OCI-M2 (cell line): ENCODE results near the gene DAB2IP.

ENCODE experiments used
- DNase-seq: peaks from one replicate; lab custom pipeline; 2025; ENCODE audit not compliant: unreplicated experiment; lab: John Stamatoyannopoulos, UW

DAB2IP gene

GRCh38 chr9:121662359-121662758 is 10.9 kb downstream of the DAB2IP start:
- DNase-seq: no peak

- no peak for DNase-seq
Observed at GRCh38 chr9:121662891-121663580, 11.6 kb downstream of the DAB2IP start.

DNA sequence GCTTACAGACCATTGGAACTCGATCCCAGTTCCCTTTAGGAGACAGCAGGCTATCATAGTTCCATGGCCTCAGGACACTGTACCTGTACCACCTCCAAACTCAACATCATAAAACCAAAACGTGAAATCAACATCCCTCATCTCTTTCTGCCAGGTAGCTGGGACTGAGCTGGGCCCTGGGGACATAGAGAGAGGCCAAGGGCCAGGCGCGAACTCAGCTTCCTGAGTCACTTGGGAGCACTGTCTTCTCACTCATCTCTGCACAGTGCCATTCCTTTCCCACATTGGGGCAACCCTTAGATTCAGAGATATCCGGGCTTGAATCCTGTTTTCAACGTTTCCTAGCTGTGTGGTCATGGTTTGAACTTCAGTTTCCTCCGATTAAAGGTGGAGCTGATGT is 12.2 kb downstream of the DAB2IP start:
- DNase-seq: no peak

- no peak for DNase-seq
Observed at GRCh38 chr9:121666294-121666693, 14.9 kb downstream of the DAB2IP start.

GRCh38 chr9:121667214-121667613 is 15.8 kb downstream of the DAB2IP start:
- DNase-seq: no peak

DNA sequence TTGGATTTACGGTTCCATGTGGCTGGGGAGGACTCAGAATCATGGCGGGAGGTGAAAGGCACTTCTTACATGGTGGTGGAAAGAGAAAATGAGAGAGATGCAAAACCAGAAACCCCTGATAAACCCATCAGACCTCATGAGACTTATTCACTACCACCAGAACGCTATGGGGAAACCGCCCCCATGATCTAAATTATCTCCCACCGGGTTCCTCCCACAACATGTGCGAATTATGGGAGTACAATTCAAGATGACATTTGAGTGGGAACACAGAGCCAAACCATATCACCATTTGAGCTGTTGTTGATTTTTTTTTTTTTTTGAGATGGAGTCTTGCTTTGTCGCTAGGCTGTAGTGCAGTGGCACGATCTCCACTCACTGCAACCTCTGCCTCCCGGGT is 16.5 kb downstream of the DAB2IP start:
- DNase-seq: no peak

DNA sequence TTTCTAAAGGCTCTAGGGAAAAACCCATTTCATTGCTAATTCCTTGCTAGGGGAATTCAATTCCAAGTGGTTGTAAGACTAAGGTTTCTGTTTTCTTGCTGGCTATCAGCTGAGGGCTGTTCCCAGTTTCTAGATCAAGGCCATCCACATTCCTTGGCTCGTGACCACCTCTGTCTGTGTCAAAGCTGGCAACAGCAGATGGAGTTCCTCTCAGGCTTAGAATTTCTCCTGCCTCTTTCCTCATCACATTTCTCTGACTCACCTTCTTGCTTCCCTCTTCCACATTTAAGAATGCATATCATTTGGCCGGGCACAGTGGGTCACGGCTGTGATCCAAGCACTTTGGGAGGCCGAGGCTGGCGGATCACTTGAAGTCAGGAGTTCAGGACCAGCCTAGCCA is 19.0 kb downstream of the DAB2IP start:
- no peak for DNase-seq

DNA sequence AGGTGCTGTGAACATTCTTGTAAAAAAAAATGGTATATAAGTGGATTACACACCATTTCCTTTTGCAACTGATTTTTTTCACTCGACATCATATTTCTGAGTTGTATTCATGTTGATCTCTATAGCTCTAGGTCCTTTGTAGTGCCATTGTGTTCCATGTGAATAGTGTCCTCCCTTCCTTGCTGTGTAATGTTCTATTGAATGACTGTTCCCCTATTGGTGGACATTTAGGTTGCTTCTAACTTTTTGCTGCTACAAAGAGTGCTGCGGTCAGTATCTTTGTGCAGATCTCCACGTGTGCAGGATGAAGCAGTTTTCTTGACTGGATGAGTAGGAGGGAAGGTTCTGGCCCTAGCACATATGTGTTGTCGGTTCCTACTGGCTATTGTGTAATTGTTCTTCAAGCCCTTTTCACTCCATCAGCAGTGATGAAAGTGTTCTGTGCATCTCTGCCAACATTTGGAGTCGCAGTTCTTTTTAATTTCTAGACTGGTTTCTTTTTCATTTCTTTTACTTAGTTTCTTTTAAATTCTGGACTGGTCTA is 20.2 kb downstream of the DAB2IP start:
- DNase-seq: no peak

DNA sequence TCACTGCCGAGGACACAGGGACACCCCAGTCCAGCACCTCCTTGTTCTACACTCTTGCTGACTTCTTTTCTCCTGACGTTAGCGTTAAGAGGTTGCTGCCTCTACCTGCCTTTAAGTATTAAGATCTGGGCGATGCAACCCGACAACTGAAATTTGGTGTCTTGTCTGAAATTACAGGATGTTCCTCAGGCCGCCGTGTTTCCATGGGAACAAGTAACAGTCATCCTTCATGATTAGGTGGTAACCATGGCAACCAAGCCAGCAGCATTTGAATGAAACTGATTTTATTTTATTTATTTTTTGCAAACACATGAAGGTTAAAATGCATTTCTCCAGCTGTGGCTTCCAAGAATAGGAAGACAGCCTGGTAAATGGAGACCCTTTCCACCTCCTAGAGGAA is 20.8 kb downstream of the DAB2IP start:
- no peak for DNase-seq

DNA sequence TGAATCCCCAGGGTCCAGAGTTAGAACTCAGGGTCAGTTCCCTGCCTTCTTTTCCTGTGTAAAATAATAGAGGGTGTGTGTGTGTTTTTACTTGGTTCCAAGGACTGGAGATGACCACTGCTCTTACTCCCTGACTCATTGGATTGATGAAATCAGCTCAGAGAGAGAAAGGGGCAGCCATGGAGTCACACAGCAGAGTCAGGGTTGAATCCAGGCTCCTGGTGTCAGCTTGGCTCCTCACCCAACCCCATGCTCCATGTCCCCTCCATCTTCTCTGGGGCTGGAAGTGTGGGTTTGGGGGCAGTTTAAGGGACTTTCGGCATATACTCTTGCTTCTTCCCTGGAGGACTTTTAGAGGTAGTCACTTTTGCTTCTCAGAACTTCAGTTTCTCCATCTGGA is 21.6 kb downstream of the DAB2IP start:
- no peak for DNase-seq

DNA sequence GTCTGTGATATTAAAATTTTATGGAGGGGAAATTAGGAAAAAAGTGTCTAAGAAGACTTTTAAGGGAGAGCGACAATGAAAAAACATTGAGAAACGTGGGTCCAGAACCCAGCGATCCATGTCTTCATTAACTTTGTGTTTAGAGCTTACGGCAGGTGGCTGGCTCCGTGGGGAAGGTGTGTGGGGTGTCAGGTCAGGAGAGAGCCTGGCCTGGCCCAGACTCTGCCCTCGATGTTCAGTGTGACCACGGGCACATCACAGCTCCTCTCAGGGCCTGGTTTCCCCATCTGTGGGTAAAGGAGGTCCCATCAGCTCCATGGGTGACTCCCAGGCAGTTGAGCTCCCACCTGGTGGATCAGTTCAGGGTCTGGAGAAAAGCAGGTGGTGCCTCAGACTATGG is 22.1 kb downstream of the DAB2IP start:
- no peak for DNase-seq

- no peak for DNase-seq
Observed at GRCh38 chr9:121674017-121674416, 22.6 kb downstream of the DAB2IP start.

GRCh38 chr9:121674952-121675351 is 23.5 kb downstream of the DAB2IP start:
- no peak for DNase-seq

GRCh38 chr9:121675381-121675780 is 23.9 kb downstream of the DAB2IP start:
- no peak for DNase-seq

DNA sequence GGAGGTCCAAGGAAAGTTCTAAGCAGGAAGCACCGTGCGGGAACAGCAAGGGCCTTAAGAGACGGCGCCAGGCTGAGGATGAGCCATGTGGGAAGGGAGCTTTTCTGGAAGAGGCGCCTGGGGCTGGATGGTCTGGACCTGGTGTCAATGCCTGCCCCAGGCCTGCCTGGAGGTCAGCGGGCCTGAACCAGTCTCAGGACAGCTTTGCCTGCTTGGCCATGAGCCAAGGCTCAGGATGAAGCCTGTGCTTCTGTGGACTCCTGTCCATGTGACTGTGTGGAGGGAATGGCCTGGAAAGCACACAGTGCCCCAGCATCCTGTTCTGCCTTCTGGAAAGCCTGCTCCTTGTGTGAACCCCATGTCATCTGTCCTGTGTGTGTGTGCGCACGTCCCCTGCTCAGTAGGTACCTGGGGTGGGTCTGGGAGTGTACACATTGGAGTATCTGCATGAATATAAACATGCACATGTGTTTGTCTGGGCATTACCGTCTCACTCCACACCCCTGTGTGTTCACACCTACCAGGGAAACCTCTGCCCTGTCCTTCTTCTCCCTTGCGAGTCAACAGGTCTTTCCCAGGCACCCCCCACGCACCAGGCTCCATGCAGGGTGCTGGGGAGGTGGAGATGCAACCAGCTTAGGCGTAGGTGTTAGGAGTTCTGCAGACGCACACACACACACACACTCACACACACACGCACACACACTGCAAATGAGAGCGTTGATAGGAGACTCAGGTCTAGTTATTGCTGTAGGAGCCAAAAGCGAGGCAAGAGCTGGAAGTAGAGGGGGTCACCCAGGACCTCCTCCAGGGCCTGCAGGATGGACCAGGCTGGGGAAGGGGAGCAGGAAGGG is 24.8 kb downstream of the DAB2IP start:
- no peak for DNase-seq

- DNase-seq: no peak
Observed at GRCh38 chr9:121676926-121677325, 25.5 kb downstream of the DAB2IP start.

- DNase-seq: no peak
Observed at GRCh38 chr9:121678501-121679022, 27.1 kb downstream of the DAB2IP start.

DNA sequence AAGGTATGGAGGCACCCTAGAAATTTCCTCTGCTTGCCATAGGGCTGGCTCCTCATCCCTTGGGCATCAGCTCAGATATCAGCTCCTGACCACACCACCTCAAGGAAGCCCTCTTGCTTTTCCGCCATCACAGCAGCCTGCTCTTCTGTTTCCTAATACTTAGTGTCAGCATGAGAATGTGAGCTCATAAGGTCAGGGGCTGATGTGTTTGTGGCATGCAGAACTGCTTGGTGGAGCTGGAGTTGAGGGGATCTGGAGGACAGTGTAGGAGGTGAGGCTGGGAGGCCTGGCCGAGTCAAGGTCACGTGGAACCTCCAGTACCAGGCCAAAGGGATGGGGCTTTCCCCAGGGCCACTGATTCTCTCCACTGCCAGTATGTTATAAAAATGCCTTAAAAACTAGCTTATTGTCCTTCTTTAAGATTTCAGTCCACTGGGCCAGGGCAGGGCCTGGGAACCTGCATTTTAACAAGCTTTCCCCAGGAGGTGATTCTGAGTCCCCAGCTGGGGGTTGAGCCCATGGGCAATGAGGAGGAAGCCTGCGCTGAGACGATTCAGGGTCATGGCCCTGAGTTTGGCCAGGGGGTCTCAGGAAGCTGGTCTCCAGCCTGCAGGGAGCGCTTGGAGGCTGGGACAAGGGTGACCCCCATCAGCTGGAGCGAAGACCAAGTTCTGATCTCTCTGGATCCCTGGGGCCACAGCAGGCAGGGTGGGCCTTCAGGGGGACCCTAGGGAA is 28.6 kb downstream of the DAB2IP start:
- DNase-seq: no peak

- DNase-seq: no peak
Observed at GRCh38 chr9:121681404-121681803, 30.0 kb downstream of the DAB2IP start.

DNA sequence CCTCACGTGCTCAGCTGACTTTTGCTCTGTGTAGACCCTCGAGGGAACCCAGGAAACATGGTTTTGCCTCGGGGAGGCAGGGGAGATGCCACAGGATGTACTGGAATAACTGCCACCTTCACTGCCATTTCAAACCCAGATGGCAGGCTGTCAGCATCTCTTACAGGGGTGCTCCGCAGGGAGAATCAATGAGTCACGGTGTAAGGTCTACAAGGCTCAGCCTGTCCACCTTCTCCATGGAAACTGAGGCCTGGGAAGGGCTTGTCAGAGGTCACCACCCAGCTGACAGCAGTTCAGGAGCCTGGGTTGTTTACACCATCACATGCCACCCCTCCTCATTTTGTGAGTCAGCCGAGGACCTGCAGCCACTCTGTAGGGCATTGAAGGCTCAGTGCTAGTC is 30.8 kb downstream of the DAB2IP start:
- no peak for DNase-seq

- DNase-seq: no peak
Observed at GRCh38 chr9:121682926-121683515, 31.6 kb downstream of the DAB2IP start.
